Stimulated activated naive CD4-positive, alpha-beta T cell treated with Interleukin-2 at 50 U/mL for 16 hours (primary cell): ENCODE data around the gene APBB1.
A peak's percentile ranks its signal among the peaks of the same experiment; 100 is the strongest.

Source experiments
- DNase-seq: peaks from one replicate; lab custom pipeline; 2025; lab: John Stamatoyannopoulos, UW

APBB1 gene

GRCh38 chr11:6351782-6352382 lies 67.0 kb downstream of the APBB1 start:
- peak; percentile 22 for DNase-seq

GRCh38 chr11:6350486-6350885 lies 68.4 kb downstream of the APBB1 start:
- DNase-seq: no peak

GRCh38 chr11:6350043-6350442 lies 68.9 kb downstream of the APBB1 start:
- DNase-seq: no peak

GRCh38 chr11:6345366-6345765 lies 73.5 kb downstream of the APBB1 start:
- DNase-seq: no peak
